ENCODE results near the gene TBCE.
"Not testable (repeated sequence)": the region's sequence is repeated elsewhere in the genome, so short reads cannot be mapped to it uniquely, and the experiment has no call there.

The TBCE gene

DNA sequence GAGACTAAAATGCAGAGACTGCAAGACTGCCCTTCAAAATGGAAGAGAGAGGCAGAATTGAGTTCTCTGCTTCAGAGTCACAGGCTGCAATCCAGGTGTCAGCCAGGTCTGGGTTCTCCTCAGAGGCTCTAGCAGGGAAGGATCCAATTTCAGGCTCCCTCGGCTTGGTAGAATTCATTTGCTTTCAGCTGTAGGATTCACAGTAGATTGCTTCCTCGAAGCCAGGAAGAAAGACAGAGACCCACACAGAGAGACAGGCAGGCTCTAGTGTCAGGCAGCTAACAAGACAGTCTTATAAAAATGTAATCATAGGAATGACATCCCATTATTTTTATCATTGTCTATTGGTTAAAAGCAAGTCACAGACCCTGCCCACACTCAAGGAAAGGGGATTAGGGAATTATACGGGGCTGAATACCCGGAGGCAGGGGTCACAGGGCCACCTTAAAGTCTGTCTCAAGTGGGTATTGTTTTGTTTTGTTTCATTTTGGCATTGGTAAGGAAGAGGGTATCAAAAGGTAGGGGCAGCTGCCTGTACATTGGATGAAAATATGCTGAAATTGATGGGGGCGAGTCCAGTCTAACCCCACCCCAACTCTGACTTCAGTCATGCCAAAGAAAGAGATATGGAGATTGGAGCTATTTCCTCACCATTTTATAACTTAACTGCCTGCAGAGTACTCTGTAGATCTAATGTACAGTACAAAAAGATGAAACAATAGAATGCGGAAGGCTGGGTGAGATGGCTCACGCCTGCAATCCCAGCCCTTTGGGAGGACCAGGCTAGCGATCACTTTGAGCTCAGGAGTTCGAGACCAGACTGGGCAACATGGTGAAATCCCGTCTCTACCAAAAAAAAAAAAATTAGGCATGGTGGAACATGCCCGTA, 9.5 kb upstream of the TBCE start:
- no peak for DNase-seq (ENCODE audit: low spot score)

DNA sequence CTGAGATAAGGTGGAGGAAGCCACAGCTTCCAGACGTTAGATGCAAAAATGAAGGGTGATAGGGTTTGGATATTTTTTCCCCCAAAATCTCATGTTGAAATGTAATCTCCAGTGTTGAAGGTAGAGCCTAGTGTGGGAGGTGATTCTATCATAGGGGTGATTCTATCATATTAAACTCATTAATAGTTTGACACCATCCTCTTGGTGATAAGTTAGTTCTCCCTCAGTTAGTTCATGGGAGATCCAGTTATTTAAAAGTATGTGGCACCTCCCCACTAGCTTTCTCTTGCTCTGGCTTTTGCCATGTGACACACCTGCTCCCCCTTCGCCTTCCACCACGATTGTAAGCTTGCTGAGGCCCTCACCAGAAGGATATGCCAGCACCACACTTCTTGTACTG, 8.3 kb upstream of the TBCE start:
- DNase-seq (ENCODE audit: low spot score), result no peak

DNA sequence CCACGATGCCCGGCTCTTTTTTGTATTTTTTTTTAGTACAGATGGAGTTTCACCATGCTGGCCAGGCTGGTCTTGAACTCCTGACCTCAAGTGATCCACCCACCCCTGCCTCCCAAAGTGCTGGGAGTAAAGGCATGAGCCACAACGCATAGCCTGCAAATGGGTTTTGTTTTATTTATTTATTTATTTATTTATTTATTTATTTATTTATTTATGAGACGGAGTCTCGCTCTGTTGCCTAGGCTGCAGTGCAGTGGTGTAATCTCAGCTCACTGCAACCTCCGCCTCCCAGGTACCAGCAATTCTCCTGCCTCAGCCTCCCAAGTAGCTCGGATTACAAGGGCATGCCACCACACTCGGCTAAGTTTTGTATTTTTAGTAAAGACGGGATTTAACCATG, 3.0 kb upstream of the TBCE start:
- not testable (repeated sequence) for DNase-seq (ENCODE audit: low spot score)

DNA sequence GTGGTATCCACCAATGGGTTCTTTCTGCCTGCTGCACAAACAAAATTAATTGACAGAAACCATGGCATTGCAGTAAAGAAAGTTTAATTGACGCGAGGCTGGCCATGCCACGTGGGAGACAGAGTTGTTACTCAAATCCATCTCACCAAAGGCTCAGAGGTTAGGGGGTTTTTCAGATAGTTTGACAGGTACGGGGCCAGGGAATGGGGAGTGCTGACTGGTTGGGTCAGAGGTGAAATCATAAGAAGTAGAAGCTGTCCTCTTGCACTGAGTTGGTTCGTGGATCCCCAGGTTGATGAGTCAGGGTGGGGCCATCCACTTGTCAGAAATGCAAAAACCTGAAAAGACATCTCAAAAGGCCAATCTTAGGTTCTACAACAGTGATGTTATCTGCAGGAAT, 941 bp upstream of the TBCE start:
- DNase-seq (ENCODE audit: low spot score), result no peak

DNA sequence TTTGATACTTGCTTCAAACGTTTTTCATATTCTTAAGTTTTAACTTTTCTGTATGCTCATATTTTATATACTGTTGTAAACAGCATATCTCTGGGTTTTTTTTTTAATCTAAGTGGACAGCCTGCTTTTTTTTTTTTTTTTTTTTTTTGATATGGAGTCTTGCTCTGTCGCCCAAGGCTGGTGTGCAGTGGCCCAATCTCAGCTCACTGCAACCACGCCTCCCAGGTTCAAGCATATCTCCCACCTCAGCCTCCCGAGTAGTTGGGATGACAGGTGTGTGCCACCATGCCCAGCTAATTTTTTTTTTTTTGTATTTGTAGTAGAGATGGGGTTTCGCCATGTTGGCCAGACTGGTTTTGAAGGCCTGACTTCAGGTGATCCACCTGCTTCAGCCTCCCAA, 1.2 kb downstream of the TBCE start:
- DNase-seq (ENCODE audit: low spot score), result no peak

DNA sequence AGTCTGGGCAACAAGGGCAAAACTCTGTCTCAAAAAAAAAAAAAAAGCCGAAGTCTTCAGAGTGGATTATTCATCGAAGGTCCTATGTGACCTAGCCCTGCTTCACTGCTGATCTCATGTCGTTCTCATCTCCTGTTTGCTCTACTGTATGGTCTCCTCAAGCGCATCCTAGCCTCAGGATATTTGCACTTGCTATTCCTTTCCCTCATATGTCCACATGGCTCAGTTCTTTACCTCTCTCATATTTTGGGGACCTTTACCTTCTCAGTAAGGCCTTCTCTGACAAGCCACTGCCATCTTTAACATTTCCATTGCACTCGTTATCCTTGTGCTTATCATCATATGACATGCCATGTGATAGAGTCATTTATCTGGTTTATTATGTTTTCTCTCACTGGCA, 2.6 kb downstream of the TBCE start:
- DNase-seq (ENCODE audit: low spot score), result no peak

DNA sequence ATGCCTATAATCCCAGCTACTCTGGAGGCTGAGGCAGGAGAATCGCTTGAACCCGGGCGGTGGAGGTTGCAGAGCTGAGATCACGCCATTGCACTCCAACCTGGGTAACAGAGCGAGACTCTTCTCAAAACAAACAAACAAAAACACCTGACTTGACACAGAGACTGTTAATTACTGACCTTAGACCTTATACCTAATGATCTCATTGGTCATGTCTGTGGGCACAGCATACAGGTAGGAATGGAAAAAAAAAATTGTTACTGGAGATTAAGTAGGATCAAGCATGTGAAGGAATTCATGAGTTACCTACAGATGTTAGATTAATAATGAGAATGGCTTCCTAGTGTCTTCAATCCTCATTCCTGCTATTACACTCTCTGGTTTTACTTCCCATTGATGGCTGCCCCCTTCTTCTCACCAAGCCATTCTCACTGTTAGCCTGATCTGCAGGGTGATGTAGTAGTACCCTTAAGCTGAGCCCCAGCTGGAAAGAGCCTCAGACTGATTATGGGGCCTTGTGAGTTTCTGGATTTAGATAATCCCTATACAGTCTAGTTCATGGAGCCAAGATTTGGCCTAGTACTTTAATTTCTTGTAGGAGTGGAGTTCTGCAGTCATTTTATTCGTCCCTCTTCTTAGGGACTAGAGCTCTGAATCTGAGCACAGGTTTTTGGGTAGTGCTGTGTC, 8.8 kb downstream of the TBCE start:
- no peak for DNase-seq (ENCODE audit: low spot score)

DNA sequence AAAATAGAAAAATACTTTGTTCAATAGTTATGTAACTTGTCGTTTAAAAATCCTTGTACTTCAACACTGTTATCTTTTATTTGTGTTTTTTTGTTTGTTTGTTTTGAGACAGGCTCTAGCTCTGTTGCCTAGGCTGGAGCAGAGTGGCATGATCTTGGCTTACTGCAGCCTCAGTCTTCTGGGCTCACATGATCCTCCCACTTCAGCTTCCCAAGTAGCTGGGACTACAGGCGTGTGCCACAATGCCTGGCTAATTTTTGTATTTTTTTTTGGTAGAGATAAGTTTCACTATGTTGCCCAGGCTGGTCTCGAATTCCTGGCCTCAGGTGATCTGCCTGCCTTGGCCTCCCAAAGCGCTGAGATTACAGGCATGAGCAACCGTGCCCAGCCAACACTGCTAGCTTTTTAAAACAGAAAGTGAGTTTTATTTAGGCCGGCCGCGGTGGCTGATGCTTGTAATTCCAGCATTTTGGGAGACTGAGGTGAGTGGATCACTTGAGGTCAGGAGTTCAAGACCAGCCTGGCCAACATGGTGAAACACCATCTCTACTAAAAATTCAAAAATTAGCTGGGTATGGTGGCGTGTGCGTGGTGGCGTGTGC, 11.0 kb downstream of the TBCE start:
- not testable (repeated sequence) for DNase-seq (ENCODE audit: low spot score)

DNA sequence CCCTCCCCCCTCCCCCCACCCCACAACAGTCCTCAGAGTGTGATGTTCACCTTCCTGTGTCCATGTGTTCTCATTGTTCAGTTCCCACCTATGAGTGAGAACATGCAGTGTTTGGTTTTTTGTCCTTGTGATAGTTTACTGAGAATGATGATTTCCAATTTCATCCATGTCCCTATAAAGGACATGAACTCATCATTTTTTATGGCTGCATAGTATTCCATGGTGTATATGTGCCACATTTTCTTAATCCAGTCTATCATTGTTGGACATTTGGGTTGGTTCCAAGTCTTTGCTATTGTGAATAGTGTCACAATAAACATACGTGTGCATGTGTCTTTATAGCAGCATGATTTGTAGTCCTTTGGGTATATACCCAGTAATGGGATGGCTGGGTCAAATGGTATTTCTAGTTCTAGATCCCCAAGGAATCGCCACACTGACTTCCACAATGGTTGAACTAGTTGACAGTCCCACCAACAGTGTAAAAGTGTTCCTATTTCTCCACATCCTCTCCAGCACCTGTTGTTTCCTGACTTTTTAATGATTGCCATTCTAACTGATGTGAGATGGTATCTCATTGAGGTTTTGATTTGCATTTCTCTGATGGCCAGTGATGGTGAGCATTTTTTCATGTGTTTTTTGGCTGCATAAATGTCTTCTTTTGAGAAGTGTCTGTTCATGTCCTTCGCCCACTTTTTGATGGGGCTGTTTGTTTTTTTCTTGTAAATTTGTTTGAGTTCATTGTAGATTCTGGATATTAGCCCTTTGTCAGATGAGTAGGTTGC, 14.9 kb downstream of the TBCE start:
- not testable (repeated sequence) for DNase-seq (ENCODE audit: low spot score)

DNA sequence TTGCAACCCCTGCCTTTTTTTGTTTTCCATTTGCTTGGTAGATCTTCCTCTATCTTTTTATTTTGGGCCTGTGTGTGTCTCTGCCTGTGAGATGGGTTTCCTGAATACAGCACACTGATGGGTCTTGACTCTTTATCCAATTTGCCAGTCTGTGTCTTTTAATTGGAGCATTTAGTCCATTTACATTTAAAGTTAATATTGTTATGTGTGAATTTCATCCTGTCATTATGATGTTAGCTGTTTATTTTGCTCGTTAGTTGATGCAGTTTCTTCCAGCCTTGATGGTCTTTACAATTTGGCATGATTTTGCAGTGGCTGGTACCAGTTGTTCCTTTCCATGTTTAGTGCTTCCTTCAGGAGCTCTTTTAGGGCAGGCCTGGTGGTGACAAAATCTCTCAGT, 18.4 kb downstream of the TBCE start:
- DNase-seq (ENCODE audit: low spot score), result not testable (repeated sequence)

DNA sequence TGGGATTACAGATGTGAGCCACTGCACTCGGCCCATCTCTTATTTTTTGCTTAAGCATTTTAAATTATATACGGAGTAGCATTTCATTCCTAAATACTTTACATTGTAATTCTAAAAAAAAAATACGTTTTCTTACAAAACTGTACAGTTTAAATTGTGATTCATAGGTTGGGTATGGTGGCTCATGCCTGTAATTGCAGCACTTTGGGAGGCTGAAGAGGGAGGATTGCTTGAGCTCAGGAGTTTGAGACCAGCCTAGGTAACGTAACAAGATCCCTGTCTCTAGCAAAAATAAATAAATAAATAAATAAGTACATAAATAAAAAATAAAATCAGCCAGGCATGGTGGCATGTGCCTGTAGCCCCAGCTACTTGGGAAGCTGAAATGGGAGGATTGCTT, 24.6 kb downstream of the TBCE start:
- peak; percentile 41 for DNase-seq (ENCODE audit: low spot score)

DNA sequence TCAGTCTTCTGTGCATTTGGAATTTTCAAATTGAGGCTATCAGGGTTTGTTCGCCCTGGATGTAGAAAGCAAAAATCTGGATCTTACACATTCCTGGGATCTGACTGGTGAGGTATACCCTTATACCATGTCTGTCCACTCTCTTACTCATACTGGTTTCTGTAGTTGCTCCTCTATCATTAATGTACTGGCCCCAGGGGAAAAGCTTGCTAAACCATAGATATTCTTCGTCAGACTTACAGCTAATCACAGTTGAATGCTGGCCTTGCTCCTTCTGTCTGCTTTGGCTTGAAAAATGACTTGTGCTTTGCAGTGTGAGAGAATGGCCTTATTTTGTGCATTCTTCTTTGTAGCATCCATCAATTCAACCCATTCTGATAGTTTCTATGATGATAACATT, 30.5 kb downstream of the TBCE start:
- DNase-seq (ENCODE audit: low spot score), result peak; percentile 66

DNA sequence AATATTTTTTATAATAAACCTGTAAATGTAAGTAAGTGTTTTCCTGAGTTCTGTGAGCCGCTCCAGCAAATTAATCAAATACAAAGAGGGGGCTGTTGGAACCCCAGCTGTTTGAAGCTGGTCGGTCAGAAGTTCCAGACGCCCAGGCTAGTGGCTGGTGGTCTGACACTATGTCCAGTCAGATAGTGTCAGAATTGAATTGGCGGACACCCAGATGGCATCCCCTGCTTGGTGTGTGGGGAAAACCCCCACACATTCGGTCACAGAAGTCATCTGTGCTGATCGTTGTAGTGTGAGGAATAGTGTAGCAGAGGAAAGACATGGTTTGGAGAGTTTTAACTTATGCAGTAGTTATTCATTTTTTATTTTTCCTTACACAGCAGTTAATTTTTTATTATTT, 32.4 kb downstream of the TBCE start:
- no peak for DNase-seq (ENCODE audit: low spot score)

DNA sequence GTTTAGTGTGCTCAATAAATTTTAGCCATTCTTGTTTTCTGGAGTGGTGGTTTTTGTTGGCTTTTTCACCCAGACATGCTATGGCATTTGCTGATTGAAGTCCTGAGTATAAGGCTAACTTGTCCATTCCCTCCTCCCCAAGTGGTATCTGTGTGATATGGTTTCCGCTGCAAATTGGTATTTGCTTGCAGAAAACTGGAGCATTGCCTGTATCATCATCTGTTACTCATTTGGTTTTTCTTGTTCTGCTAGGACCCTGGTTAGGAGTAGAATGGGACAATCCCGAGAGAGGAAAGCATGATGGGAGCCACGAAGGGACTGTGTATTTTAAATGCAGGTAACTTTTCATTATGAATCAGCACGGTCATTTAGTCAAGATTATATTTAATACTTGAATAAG, 34.0 kb downstream of the TBCE start:
- no peak for DNase-seq (ENCODE audit: low spot score)

DNA sequence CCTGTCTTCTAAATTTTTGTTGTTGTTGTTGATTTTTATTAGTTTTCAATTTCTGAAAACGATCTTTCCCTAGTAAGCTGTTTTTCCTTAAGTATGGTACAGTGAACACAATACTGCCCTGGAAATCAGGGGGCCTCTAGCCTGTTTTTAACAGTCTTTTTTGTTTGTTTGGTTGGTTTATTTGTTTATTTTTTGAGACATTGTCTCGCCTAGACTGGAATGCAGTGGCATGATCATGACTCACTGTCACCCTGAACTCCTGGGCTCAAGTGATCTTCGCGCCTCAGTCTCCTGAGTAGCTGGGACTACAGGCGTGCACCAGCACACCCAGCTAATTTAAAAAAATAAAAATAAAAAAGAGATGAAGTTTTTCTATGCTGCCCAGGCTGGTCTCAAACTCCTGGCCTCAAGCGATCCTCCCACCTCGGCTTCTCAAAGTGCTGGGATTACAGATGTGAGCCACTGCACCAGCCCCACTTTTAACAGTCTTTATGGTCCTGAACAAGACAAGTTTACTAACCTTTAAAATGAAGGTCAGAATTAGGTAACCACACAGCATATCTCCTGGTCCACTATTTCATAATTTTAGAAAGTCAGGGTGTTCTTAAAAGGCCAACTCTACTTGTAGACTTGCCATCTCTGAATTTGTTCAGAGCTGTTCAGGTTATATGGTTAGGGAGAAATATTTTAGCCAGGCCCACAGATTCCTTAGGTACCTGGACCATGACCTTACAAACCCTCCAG, 35.4 kb downstream of the TBCE start:
- DNase-seq (ENCODE audit: low spot score), result peak; percentile 70

DNA sequence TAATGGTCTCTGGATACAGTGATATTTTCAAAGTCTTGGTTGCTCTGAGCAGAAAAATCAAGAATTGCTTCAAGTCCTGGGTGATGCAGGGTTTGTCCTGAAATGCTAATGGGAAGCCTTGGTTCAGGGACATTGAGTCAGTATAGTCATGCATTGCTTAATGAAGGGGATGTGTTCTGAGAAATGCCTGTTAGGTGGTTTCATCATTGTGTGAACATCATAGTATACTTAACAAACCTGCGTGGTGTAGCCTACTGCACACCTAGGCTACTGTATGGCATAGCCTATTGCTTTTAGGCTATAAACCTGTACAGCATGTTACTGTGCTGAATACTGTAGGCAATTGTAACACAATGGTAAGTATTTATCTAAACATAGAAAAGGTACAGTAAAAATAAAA, 36.4 kb downstream of the TBCE start:
- peak; percentile 28 for DNase-seq (ENCODE audit: low spot score)

DNA sequence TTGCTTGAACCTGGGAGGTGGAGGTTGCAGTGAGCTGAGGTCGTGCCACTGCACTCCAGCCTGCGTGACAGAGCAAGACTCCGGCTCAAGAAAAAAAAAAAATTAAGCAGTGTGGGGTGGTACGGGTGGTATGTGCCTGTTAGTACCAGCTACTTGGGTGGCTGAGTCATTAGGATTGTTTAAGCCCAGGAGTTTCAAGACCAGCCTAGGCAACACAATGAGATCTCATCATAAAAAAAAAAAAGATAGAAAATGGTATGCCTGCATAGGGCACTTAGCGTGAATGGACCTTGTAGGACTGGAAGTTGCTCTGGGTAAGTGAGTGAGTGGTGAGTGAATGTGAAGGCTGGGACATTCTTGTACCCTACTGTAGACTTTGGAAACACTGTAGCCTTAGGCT, 37.0 kb downstream of the TBCE start:
- DNase-seq (ENCODE audit: low spot score), result peak; percentile 80

DNA sequence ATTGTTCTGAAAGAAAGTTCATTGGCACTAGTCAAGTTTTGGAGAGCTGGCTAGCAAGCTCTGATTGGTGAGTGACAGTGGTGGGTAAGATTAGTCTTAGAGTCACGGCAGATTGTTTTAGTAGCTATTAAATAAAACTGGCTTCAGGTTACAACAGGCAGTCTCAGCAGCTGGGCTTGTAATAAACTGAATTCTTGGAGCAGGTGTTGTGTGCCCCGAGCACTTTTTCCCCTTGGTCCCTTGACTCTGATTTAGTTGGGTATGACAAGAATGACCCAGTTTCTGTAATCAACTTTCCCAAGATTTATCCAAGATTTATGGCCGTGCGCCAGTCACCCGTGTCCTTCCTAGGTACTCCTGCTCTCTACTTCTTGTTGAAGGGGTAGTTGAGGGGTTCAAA, 40.2 kb downstream of the TBCE start:
- no peak for DNase-seq (ENCODE audit: low spot score)

DNA sequence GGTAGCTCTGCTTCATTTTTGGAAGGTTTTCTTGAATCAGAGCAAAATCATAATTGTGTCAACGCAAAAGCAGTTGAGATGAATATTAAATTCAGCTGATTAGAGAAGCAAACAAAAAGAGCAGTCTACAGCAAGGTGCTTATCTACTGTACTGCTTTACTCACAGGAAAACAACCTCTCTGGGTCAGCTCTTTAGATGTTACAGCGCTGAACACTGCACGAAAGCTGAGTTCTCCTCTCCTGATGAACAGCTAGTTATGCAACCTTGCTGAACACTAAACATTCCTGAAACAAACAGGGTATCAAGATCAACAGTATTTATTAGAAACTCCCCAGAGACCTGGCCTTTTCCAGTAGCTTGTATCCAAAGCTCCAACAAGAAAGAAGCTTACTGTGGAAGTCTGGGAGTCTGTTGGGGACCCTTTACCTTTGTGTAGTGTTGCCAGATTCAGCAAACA, 41.3 kb downstream of the TBCE start:
- DNase-seq (ENCODE audit: low spot score), result no peak

DNA sequence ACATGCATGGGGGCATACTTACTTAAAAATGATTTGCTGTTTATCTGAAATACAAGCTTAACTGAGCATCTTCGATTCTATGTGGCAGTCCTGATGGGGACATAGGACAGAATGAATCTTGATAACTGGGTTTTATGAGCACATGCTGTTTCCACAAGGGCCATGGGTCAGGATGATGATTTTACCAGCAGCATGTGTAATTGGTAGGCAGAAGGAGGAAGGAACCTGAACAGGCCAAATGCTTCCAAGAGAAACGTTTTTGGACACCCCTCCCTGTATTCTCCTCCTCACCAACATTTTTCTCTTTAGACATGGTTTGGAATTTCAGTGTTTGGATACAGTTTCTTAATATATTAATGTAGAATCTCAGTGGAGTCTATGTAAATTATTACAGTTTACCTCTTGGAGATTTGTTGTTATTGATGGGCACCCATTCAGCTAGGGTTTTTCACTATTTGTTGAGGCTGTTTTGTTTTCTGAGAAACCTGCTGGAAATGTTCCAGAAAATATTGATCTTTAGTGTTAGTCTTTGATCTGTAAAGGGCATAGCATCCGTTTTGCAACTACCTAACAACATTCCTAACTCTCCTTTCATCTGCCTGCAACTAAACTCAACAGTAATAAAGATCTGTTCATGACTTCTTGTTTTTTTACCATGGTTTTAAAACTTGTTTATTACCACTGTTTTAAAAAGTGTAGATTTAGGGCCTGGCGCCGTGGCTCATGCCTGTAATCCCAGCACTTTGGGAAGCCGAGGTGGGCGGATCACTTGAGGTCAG, 42.0 kb downstream of the TBCE start:
- DNase-seq (ENCODE audit: low spot score), result no peak

DNA sequence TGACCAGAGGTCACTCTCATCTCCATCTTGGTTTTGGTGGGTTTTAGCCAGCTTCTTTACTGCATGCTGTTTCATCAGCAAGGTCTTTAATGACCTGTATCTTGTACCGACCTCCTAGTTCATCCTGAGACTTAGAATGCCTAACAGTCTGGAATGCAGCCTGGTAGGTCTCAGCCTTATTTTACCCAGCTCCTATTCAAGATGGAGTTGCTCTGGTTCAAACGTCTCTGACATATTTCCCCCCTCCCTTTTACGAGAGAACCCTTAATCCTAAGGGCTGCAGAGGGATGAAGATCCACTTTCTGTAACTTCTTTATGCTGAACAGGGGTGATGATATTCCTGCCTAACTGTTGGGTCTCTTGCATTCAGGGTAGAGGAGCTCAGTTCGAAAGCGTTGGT, 43.2 kb downstream of the TBCE start:
- DNase-seq (ENCODE audit: low spot score), result no peak
